Measurements from ENCODE around the gene FRY. TPM values are rescaled to one million over a fixed set of nuclear protein-coding genes. Genes with fewer than 3 reads are reported as not detected.
"Not testable (repeated sequence)": the region's sequence is repeated elsewhere in the genome, so short reads cannot be mapped to it uniquely, and the experiment has no call there.

The FRY gene
- total RNA-seq, 2 experiments from 2014 or later = 3.0 to 7.0 TPM

DNA sequence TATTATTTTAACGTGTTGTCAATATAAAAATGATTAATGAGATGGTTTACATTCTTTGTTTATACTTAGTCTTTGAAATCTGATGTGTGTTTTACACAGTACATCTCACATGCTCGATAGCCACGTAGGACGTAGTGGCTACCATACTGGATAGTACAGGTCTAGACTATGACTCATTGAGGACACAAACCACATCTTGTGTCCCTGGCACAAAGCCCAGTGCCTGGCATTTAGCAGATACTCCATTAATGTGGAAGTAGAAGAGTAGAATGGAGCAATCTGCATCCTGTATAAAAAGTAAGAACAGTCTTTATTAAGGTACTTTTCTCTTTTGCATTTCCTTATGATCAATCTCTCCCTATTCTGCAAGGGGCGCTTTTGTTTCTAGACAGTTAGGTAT lies 49.0 kb upstream of the FRY start:
- no TSS peak for BruUV-seq (replicated peaks)
- Histone ChIP-seq H3K4me2 (ENCODE audit: low read length) (no peak overlapping the region), H4K20me1 (ENCODE audit: insufficient read depth, low read length) (no peaks in the 10 kb centered on the region), H3K9me2 (ENCODE audit: insufficient read depth, low read length) (no peaks in the 10 kb centered on the region), H3K4me1 (ENCODE audit: insufficient read depth, low read length, poor library complexity, severe bottlenecking) (no peaks in the 10 kb centered on the region), H3K27ac (ENCODE audit: low read depth, low read length, poor library complexity, severe bottlenecking) (no peak overlapping the region), H2AFZ (ENCODE audit: low read length) (no peak overlapping the region), H3K4me3 (ENCODE audit: low read depth, low read length, poor library complexity, severe bottlenecking) (no peak overlapping the region), H3K79me2 (ENCODE audit: insufficient read depth, low read depth, low read length) (no peaks in the 10 kb centered on the region), H3K9me3 (ENCODE audit: low read length) (no peaks in the 10 kb centered on the region), H3K36me3 (ENCODE audit: insufficient read depth, low read length) (no peaks in the 10 kb centered on the region)
- ChIA-PET POLR2A (interaction anchor here (0.5 kb wide), 2 partner anchors 10 to 260 kb away, joined by 3 to 4 read pairs; no protein-coding TSS in a partner anchor), CTCF (ENCODE audit: unreplicated experiment) (no interaction called here)
- TF ChIP-seq, protein P1, sequence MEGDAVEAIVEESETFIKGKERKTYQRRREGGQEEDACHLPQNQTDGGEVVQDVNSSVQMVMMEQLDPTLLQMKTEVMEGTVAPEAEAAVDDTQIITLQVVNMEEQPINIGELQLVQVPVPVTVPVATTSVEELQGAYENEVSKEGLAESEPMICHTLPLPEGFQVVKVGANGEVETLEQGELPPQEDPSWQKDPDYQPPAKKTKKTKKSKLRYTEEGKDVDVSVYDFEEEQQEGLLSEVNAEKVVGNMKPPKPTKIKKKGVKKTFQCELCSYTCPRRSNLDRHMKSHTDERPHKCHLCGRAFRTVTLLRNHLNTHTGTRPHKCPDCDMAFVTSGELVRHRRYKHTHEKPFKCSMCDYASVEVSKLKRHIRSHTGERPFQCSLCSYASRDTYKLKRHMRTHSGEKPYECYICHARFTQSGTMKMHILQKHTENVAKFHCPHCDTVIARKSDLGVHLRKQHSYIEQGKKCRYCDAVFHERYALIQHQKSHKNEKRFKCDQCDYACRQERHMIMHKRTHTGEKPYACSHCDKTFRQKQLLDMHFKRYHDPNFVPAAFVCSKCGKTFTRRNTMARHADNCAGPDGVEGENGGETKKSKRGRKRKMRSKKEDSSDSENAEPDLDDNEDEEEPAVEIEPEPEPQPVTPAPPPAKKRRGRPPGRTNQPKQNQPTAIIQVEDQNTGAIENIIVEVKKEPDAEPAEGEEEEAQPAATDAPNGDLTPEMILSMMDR (conservative IDR thresholded peaks at IDR 0.05; ENCODE audit: low read length) = no peak
- no peak for TF ChIP-seq EZH2phosphoT487 (IDR thresholded peaks at IDR 0.05; ENCODE audit: borderline replicate concordance, low read depth, low read length)
- intact Hi-C loops (cut with micrococcal nuclease; ENCODE audit: unreplicated experiment) = no loop called here
- DNase-seq (ENCODE audit: low spot score) = no peak

DNA sequence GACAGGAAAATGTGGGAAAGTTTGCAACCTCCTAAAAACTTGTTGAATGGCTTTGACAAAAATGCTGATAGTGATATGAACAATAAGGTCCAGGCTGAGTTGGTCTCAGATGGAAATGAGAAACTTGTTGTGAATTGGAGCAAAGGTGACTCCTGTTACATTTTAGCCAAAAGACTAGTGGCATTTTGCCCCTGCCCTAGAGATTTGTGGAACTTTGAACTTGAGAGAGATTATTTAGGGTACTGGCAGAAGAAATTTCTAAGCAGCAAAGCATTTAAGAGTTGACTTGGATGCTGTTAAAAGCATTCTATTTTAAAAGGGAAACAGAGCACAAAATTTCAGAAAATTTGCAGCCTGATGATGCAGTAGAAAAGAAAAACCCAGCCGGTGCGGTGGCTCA lies 47.9 kb upstream of the FRY start:
- H3K9me3 ChIP-seq (ENCODE audit: low read length); POLR2A ChIA-PET; intact Hi-C loops (cut with micrococcal nuclease; ENCODE audit: unreplicated experiment); DNase-seq (ENCODE audit: low spot score); H3K27ac ChIP-seq (ENCODE audit: low read depth, low read length, poor library complexity, severe bottlenecking); H3K9me2 ChIP-seq (ENCODE audit: insufficient read depth, low read length); H3K4me2 ChIP-seq (ENCODE audit: low read length); H3K36me3 ChIP-seq (ENCODE audit: insufficient read depth, low read length); H3K4me3 ChIP-seq (ENCODE audit: low read depth, low read length, poor library complexity, severe bottlenecking); BruUV-seq (replicated peaks); CTCF ChIA-PET (ENCODE audit: unreplicated experiment); H3K4me1 ChIP-seq (ENCODE audit: insufficient read depth, low read length, poor library complexity, severe bottlenecking); H4K20me1 ChIP-seq (ENCODE audit: insufficient read depth, low read length); H3K79me2 ChIP-seq (ENCODE audit: insufficient read depth, low read depth, low read length); H2AFZ ChIP-seq (ENCODE audit: low read length): not testable (repeated sequence)

DNA sequence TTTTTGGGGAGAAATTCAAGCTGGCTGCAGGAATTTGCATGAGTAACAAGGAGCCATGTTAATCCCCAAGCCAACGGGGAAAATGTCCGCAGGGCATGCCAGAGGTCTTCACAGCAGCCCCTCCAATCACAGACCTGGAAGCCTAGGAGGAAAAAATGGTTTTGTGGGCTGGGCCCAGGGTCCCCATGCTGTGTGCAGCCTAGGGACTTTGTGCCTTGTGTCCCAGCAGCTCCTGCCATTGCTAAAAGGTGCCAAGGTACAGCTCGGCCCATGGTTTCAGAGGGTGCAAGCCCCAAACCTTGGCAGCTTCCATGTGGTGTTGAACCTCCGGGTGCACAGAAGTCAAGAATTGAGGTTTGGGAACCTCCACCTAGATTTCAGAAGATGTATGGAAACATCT lies 47.2 kb upstream of the FRY start:
- H3K4me2 ChIP-seq (ENCODE audit: low read length); H3K9me2 ChIP-seq (ENCODE audit: insufficient read depth, low read length); H4K20me1 ChIP-seq (ENCODE audit: insufficient read depth, low read length); H3K79me2 ChIP-seq (ENCODE audit: insufficient read depth, low read depth, low read length); H3K9me3 ChIP-seq (ENCODE audit: low read length); H3K27ac ChIP-seq (ENCODE audit: low read depth, low read length, poor library complexity, severe bottlenecking); H3K4me1 ChIP-seq (ENCODE audit: insufficient read depth, low read length, poor library complexity, severe bottlenecking); BruUV-seq (replicated peaks); DNase-seq (ENCODE audit: low spot score); POLR2A ChIA-PET; CTCF ChIA-PET (ENCODE audit: unreplicated experiment); H3K36me3 ChIP-seq (ENCODE audit: insufficient read depth, low read length); H3K4me3 ChIP-seq (ENCODE audit: low read depth, low read length, poor library complexity, severe bottlenecking); intact Hi-C loops (cut with micrococcal nuclease; ENCODE audit: unreplicated experiment); H2AFZ ChIP-seq (ENCODE audit: low read length): not testable (repeated sequence)
